Right renal pelvis (tissue), 4 donors: ENCODE data around the gene SMAD6. TPM values are rescaled to one million over a fixed set of nuclear protein-coding genes. Genes with fewer than 3 reads are reported as not detected.

Experiments used
- DNase-seq, 4 donors: peaks; one replicate each; pipeline ENCODE4 v3.0.0-alpha.2; 2013; ENCODE audit warnings: low read depth in 4 of 4, low spot score in 3 of 4, missing footprints in 1 of 4
- polyA plus RNA-seq, 4 donors: library from polyadenylated mRNA; unstranded; fragments of 120-200 nt; gene quantifications; one replicate each; pipeline ENCODE4 v1.2.1, GENCODE V29; 2013; ENCODE audit not compliant: insufficient read length in 4 of 4

The SMAD6 gene
- polyA plus RNA-seq, 4 donors, result 27.9 to 45.7 (median 31.4) TPM

DNA sequence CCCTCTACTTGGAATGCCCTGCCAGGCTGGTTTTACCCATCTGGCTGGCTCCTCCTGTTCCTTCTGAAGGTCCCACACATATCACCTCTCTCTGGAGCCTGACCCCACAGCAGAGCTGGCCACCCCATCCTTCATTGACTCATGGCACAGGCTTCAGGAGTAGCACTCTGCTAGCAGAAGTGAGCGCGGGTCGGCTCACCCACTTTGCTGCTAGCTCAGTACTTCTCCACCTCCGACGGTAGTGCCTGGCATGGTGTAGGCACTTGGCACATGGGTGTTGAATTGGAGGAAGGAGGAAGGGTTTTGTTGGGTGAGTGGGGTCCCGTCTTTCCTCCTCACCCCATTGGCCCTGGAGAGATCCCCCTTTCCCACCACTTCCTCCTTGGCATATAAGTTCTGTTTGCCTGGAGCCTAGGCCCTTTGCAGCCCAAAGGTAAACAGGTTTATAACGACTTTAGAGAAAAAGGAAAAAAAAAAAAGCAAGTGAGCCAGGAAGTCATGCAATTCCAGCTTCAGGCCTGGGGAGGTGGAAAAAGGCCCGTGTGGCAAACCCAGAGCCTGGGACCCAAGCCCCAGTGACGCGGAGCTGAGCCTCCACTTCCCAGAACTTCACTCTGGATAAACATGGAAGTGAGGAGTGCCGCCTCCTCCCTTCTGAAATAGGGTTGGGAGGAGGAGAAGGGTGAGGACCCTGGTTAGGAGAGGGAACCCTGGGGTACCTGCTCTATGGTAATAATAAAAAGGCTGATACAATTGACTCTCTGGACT is 35.4 kb downstream of the SMAD6 start:
- no peak for DNase-seq

DNA sequence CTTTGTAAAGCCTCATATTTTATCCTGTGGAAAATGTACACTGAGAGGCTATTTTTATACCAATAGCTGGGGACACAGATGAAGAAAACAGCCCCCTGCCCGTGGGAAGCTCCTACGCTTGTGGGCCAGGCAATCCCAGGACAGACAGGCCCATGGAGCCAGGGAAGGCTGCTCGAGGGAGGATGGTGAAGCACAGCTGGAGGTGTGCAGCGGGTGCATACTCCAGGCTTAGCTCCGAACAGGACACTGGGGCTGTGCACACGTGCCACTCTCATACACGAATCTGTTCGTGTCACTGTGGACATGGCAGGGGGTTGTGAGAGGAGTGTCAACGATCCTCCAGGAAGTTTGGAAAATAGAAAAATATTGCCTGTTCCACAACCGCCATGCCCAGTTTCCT is 36.1 kb downstream of the SMAD6 start:
- DNase-seq, result no peak

DNA sequence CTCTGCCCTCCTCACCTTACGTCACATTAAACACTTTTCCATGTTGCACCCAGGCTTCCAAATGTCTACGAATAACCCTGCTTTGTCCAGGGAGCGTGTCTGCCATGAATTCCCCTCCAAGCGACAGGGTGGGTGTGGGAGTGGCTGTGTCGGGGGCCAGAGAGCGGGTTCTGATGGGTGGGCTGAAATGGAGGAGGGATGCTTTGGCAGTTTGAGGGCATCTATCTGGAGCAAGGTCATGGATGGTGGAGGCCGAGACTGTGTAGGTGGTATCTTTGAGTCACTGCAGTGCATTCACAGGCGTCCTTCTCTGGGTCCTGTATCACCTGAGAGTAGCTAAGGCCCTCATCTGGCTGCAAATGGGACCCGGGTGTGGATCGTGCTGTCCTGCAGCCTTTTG is 36.6 kb downstream of the SMAD6 start:
- DNase-seq, result no peak

DNA sequence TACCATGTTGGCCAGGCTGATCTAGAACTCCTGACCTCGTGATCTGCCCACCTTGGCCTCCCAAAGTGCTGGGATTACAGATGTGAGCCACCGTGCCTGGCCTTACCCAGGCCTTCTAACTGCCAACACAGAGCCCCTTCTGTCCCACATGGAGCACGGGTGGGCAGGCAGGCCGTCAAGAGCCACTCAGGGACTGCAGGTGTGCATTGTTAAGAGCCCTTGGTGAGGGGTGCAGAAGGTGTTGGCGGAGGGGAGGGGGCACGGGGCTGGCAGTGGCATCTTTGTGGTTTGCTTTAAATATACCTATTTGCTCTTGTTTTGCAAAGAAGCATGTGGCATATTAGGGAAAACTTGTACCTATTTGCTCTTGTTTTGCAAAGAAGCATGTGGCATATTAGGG is 37.3 kb downstream of the SMAD6 start:
- DNase-seq, result no peak

DNA sequence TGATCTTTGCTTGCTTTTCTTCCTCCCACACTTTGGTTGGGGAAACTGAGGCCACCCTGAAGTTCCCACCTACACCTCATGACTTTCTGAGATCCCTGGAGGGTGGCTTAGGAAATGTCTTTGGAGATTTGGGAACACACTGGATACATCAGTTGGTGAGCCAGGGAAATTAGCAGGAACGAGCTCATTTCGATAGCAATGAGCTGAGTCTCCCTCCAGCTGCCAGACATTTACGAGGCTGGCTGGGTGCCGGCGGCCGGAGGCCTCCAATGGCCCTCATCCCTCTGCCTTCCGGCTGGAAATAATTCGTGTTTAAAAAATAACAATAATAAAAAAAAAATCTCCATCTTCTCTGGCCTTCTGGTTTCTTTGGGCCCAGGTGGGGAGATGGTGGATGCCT is 38.8 kb downstream of the SMAD6 start:
- no peak for DNase-seq

DNA sequence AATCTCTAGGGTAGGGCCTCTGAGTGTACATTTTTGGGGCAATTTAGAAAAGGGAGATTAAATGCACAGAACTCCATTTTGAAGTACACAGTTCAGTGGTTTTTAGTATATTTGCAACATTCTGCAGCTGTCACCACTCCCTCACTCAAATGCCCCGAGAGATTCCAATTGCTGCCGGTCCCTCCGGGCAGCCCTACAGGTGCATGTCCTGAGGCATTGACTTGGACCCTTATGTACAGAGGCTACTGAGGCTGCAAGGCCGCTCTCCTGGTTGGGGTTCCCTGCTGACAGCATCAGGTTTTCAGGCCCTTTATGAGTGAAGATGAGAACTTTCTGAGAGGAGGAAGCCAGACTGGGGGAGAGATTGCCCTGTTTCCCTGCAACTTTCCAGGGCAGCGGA is 39.6 kb downstream of the SMAD6 start:
- no peak for DNase-seq

DNA sequence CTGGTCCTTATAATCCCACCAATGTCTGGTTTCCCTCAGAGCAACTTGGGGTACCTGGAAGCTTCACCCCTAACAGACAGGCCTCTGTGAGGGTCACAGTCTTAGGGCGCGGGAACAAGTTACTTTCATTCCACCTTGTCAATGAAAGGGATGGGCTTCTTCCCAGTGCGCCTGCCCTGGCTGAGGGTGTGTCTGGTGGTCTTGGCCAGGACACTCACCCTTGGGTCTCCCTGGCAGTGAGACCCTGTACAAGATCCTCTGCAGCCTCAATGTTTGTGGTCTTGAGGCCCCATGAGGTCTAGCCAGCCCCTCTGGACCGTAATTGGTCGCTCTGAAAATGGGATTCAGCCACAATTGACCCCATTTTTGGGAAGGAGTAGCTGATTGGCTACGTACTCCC is 40.2 kb downstream of the SMAD6 start:
- DNase-seq, result no peak

DNA sequence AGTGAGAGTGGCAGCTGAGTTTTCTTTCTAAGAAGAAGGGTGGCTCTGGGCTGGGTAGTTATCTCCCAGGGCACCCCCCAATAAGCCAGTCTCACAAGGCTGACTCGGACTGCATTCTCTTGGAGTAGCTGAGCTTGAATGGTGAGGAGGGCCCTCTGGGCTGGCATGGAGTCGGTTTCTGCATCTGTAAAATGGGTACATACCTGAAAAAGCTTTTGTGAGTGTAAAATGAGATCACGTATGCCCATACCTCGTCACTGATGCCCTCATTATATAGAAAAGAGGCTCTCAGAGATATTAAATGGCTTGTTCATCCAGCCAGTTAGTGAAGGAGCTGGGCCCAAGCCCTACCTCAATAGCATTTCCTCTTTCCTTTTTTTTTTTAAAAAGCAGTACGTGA is 41.2 kb downstream of the SMAD6 start:
- no peak for DNase-seq

DNA sequence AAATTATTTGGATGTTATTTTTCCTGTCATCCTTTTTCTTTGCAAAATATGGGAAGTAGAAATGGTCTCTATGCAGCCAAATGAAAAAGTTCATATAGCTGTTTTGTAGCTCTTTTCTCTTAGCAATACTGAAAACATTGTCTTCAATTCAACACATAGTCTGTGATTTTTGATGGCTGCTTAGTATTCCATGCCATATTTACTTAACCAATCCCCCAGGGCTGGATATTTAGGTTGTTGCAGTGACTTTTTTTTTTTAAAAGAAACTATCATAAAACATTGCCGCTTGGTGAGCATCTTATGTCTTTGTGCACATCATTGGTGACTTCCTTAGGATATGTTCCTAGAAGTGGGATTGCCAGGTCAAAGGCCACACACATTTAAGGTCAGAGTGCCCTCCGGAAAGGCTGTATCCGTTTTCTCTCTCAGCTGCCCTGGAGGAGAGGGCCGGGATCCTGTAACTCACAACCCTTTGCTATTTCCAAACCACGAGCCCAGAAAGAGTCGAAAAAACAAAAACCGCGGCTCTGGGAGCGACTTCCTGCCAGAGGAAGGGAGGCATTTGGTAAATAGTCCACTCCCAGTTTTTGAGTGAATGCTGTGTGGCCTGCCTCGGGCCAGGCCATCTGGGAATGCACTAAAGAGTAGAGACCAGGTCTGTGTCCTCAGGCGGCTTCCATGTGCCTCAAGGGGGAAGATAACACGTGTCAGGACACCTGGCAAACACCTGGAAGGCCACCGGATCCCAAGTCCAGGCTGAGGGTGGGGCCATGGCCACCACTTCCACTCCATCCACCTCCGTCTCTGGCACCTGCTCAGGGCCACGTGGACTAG is 41.9 kb downstream of the SMAD6 start:
- DNase-seq, result no peak

DNA sequence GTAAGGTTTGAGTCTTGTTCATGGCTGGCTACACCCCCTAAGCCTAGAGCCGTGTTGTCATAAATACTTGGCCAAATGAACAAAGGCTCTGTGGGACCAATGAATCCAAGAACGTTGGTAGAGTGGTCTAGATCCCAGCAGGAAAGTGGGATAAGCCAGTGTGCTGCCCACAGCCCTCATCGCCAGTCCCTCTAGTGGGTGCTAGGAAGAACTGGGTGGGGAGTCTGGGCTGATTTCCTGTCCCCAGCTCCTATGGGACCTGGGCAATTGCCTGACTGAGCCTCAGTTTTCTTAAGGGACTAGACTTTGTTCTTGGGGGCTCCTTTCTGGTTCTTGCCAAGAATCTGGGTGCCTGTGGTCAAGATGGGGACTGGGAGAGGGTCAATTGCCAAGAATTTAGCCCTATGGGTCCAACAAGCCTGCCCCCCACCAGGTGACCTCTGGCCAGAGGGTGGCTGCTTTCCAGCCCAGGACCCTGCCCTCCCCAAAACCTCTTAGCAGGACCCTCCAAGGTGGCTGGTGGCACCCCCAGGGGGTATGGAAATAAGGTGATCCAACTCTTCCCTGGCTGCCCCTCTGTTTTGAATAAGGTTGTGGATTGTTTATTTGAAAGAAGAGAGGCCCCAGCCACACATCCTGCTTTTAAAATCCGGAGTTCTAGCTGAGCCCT is 42.7 kb downstream of the SMAD6 start:
- no peak for DNase-seq

DNA sequence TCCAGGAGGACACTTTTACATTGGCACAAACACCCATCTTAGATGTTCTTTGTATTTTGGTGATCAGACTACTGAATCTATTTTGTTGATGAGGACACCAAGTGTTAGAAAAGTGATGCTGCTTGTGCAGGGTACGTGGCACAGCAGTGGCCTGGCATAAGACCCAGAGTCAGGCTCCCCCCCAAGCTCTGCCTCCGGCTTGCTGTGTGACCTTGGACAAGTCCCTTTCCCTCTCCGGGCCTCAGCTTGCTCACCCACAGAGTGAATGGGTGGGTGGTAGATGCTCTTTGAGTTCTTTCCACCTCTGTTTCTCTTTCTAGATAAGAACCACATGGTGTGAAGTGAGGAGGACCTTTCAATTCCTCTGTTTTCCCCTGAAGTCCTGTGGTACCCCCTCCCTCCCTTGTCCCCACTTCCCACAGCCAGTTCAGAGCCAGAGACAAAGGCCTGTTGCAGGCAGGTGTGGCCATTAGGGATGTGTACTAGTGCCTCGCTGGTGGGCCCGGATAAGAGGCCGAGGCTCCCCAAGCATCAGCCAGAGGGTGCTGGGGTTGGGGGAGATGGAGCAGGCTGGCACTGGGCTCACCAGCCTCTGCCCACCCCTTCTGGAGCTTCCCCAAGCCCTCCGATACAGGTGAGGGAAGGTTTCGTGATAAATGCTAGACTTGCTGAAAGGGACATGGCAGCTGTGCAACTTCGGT is 43.6 kb downstream of the SMAD6 start:
- no peak for DNase-seq

DNA sequence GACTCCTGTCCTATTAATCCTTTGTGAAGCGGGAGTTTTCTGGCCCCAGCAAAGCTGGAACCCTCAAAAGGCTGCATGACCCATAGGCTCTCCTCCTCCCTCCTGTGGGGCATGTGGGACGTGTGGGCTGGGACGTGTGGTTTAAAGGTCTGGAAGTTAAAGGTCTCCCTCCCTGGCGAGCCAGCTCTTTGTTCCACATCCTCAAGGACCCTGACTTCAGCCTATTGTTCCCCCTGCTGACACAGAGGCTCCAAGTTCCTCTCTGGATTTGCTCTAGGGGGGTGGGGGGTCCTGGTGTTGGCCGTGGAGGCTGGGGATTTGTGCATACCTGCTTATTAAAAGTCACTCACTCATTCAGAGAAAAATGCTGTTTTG is 44.2 kb downstream of the SMAD6 start:
- DNase-seq, result no peak

DNA sequence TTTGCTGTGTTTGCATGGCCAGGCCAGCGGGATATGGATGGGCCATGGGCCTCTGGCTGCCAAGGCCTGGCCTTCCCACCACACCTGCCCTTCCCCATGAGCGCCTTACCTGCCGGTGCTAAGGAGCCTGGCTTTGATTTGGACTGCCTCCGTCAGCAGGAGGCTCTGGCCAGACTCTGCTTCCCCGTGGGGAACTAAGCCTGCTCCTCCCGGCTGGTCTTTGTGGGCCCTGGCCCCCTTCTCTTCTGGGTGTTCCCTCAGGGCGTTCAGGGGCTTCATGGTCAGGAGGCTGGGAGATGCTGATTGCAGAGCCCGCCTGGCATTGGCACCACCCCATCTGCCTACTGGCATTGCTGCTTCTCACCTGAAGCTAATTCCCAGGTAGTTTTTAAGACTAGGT is 45.2 kb downstream of the SMAD6 start:
- no peak for DNase-seq

DNA sequence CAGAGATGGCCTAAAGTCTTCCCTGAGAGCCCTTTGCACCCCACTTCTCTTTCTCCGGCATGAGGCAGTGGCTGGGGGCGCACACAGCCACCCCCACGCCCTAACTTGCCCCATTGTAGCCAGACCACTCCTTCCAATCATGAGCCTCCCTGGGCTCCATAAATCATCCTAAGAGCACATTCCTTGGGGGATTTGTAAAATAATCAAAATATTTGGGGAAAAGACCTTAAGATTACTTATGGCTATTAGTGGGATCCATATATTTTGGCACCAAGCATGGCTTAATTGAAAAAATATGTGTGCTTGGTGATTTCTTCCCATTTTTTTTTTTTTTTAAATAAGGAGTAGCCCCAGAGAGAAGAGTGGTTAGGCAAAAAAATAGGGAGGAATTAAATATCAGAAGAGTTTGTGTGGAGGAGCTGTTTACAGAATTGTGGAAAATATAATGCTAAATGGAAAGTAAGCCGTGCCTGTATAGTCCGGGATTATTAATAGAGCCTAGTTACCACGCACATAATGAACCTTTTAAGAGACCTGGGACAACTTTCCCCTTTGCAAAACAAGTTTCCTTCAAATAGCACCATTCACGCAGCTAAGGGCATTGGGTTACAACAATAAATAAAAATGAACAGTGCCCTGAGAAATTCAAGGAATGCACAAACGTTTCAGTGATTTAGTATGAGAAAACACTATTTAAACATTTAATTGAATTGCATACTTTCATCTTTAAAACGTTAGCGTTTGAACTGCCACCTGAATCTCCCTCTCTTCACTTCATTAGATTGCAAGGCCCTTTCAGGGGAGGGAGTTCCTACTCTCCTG is 46.1 kb downstream of the SMAD6 start:
- no peak for DNase-seq

DNA sequence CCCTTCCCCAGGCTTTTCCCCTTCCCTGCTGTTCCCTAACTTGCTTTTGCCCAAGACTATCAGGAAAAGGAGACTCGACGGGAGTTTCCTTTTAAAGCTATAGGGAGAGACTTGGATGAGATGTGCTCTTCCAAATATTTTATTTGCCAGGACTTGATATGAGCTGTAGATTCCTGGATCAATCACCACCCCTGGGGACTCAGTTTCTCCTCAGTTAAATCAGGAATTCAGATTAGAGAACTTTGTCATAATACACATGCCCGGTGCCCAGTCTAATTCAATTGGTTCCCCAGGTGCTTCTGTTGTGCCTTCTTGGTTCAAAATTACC is 46.6 kb downstream of the SMAD6 start:
- DNase-seq, result no peak

DNA sequence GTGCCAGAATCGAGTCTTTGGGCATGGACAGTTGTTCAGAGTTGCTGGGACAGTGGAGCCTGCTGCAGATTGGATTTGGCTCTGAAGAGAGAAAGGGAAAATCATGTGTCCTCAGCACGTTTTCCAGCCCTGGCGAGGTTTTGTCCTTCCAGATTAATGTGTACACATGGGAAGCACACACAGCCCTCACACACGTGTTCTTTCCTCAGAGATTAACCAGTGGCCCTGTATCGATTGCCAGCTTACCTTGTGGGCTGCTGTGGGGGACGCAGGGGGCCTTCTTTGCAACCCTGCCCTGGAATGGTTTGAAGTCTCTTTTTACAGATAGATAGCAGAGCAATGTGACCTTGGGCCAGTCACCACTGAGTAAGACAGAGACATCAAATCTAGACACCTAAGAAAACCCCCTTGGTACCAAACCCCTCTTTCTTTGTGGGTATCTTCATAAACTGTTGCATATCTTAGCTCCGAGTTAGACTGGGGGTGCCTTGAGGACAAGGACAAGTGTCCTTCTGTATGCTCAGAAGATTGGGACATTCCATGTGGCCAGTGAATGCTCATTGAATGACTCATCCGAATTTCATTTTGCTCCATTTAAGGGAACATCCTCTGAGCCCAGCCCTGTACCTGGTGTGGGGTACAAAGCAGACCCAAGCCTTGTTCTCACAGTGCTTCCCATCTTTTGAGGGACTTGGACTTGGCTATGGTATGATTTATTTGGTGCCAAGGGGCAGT is 48.0 kb downstream of the SMAD6 start:
- DNase-seq, result no peak

DNA sequence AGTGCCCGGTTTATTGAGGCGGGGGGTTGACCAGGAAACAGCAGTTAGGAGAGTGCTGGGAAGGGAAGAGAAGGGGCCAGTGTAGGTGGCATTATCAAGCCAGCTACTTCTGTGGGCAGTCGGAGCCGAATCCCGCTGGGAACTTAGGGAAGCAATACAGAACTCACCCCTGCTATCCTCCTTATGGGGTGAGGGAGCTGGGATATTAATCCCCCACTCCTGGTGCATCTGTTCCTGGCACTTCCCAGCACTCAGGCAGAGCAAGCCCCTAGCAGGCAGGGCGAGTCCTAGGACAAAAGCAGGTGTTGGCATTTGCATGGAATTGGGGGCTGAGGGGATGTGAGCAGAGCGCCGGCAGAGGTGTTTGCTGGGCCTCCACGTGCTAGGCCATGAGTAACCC is 48.6 kb downstream of the SMAD6 start:
- no peak for DNase-seq

DNA sequence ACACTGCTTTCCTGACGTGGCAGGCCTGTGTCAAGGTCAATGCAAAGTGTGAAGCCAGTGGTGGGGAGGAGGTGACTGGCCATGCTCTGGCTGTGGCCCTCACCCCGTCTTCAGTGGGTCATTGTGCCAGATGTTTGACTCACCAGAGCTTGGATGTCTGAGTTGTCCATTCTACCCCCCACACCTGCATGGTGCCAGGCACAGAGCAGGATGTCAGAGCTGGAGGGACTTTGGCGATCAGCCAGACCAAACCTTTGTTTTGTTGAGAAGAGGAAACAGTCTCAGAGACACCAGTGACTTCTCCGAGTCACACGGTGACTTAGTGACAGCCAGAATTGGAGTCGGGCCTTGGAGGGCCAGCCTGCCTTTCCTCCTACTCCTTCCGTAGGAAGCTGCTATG is 49.5 kb downstream of the SMAD6 start:
- DNase-seq, result no peak

DNA sequence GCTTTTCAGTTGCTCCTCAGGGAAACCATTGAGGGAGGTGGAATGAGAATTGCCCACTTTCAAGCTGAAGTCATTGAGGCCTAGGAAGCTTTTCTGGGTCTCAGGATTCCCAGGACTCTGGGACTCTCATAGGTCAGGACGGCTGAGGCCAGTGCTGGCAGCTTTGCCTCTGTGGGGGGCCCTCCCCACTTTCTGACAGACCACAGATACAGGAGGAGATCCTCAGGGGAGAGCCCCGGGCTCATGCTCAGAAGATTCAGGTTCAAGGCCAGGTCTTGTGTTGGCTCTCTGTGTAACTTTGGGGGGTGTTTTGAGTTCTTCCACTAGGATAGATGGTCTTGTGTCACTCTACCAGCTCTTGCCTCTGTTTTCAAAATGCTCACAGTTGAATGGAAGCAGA is 50.0 kb downstream of the SMAD6 start:
- DNase-seq, result no peak
